ENCODE results near the gene ERGIC2.

GRCh38 chr12:29427964-29428363 lies 47.0 kb upstream of the ERGIC2 start:
- TF ChIP-seq MYC (IDR thresholded peaks at IDR 0.05; ENCODE audit: insufficient read depth, insufficient read length, insufficient replicate concordance, low read length, severe bottlenecking) (no peak), NFIC (IDR thresholded peaks at IDR 0.05; ENCODE audit: low read depth, low read length) (no peak), RAD21 (IDR thresholded peaks at IDR 0.05; ENCODE audit: insufficient read depth, low read depth, low read length) (peak; percentile 48), CBFB (IDR thresholded peaks at IDR 0.05; ENCODE audit: low read depth) (no peak)

Data from GM12878 (cell line).